ENCODE results near the gene FANCC. TPM values are rescaled to one million over a fixed set of nuclear protein-coding genes. Genes with fewer than 3 reads are reported as not detected.

The FANCC gene
- total and polyA plus RNA-seq, 4 donors = 8.3 to 32.4 (median 11.5) TPM

DNA sequence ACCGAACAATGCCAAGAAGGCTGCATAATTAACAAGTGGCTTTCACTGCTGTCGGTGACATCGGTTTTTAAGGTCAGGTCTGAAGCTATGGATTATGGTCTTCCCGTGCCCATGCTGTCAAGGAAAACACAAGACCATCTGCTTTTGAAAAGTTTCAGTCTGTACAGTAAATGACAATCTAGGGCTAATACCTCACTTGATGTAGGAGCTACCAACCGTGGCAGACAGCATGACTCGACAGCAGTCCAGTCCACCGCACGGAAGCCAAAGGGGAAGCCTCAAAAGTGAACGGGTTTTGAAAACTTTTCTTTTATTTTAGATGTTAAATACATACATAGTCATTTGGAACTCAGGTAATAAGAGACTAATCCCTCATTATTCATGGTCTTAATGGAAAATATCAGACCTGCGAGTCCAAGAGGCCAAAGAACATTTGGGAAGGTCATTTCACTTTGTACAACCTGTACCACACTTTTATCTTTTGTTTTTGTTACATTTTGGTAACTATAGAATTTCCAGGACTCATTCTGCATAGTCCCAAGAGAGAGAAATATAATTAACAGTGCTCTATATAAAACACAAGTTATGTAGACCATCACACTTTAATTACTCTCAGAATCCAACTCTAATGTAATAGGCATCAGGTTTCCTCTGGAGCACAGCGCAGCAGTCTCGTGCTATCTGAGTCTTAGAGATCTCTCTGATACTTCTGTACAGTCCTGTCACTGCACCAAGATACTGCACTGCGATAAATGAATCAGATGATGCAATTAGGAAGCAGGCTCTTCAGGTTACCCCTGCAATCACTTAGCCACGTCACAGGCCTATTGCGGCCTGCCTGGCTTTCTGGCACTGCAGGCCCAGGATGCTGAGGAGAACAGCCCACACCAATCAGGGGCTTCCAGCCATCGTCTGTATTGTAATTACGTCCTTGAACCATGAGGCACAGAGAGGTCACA lies 184.9 kb downstream of the FANCC start:
- Histone ChIP-seq H3K9me3 (ENCODE audit: control insufficient read depth in 4 of 4, low read length in 3 of 4) (no peaks in the 10 kb centered on the region), H3K36me3 (ENCODE audit: control insufficient read depth in 4 of 4, insufficient read depth in 3 of 4, low read depth in 1 of 4, low read length in 3 of 4) (no peaks in the 10 kb centered on the region), H3K4me3 (ENCODE audit: low read depth in 1 of 3, low read length in 3 of 3) (no peak overlapping the region), H3K4me1 (ENCODE audit: control insufficient read depth in 4 of 4, insufficient read depth in 4 of 4, low read length in 3 of 4) (peaks cover 0 to 76% (median 57%) of the 10 kb centered on the region in 4 donors), H3K27me3 (ENCODE audit: control insufficient read depth in 4 of 4, insufficient read depth in 4 of 4, low read length in 3 of 4) (no peaks in the 10 kb centered on the region), H3K9ac (ENCODE audit: low read depth in 1 of 2, low read length in 2 of 2) (no peak overlapping the region), H3K27ac (ENCODE audit: low read depth in 1 of 2, low read length in 2 of 2) (peak overlapping the region in 1 of 2 donors; percentile 19)
- WGBS = 76% methylated on average over 17 of the region's 17 CpGs
- DNase-seq (ENCODE audit: low spot score) = no peak
- TF ChIP-seq RXRA (IDR thresholded peaks at IDR 0.05) = peak in 1 of 2 donors; percentile 8
- TF ChIP-seq GABPA (IDR thresholded peaks at IDR 0.05 in 1 of 2, conservative IDR thresholded peaks at IDR 0.05 in 1 of 2) = no peak
- no peak for TF ChIP-seq SP1 (IDR thresholded peaks at IDR 0.05)
- no peak for TF ChIP-seq HNF4G (IDR thresholded peaks at IDR 0.05)
- TF ChIP-seq TAF1 (conservative IDR thresholded peaks at IDR 0.05) = no peak
- TF ChIP-seq HNF4A (conservative IDR thresholded peaks at IDR 0.05) = peak; percentile 56 to 63
- TF ChIP-seq EGR1 (IDR thresholded peaks at IDR 0.05; ENCODE audit: low read depth in 2 of 2) = no peak
- TF ChIP-seq, protein P1, sequence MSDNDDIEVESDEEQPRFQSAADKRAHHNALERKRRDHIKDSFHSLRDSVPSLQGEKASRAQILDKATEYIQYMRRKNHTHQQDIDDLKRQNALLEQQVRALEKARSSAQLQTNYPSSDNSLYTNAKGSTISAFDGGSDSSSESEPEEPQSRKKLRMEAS (IDR thresholded peaks at IDR 0.05) = no peak
- TF ChIP-seq, protein P2, sequence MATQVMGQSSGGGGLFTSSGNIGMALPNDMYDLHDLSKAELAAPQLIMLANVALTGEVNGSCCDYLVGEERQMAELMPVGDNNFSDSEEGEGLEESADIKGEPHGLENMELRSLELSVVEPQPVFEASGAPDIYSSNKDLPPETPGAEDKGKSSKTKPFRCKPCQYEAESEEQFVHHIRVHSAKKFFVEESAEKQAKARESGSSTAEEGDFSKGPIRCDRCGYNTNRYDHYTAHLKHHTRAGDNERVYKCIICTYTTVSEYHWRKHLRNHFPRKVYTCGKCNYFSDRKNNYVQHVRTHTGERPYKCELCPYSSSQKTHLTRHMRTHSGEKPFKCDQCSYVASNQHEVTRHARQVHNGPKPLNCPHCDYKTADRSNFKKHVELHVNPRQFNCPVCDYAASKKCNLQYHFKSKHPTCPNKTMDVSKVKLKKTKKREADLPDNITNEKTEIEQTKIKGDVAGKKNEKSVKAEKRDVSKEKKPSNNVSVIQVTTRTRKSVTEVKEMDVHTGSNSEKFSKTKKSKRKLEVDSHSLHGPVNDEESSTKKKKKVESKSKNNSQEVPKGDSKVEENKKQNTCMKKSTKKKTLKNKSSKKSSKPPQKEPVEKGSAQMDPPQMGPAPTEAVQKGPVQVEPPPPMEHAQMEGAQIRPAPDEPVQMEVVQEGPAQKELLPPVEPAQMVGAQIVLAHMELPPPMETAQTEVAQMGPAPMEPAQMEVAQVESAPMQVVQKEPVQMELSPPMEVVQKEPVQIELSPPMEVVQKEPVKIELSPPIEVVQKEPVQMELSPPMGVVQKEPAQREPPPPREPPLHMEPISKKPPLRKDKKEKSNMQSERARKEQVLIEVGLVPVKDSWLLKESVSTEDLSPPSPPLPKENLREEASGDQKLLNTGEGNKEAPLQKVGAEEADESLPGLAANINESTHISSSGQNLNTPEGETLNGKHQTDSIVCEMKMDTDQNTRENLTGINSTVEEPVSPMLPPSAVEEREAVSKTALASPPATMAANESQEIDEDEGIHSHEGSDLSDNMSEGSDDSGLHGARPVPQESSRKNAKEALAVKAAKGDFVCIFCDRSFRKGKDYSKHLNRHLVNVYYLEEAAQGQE (IDR thresholded peaks at IDR 0.05) = no peak
- no peak for TF ChIP-seq YY1 (IDR thresholded peaks at IDR 0.05)
- TF ChIP-seq, protein P3, sequence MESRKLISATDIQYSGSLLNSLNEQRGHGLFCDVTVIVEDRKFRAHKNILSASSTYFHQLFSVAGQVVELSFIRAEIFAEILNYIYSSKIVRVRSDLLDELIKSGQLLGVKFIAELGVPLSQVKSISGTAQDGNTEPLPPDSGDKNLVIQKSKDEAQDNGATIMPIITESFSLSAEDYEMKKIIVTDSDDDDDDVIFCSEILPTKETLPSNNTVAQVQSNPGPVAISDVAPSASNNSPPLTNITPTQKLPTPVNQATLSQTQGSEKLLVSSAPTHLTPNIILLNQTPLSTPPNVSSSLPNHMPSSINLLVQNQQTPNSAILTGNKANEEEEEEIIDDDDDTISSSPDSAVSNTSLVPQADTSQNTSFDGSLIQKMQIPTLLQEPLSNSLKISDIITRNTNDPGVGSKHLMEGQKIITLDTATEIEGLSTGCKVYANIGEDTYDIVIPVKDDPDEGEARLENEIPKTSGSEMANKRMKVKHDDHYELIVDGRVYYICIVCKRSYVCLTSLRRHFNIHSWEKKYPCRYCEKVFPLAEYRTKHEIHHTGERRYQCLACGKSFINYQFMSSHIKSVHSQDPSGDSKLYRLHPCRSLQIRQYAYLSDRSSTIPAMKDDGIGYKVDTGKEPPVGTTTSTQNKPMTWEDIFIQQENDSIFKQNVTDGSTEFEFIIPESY (IDR thresholded peaks at IDR 0.05) = no peak

DNA sequence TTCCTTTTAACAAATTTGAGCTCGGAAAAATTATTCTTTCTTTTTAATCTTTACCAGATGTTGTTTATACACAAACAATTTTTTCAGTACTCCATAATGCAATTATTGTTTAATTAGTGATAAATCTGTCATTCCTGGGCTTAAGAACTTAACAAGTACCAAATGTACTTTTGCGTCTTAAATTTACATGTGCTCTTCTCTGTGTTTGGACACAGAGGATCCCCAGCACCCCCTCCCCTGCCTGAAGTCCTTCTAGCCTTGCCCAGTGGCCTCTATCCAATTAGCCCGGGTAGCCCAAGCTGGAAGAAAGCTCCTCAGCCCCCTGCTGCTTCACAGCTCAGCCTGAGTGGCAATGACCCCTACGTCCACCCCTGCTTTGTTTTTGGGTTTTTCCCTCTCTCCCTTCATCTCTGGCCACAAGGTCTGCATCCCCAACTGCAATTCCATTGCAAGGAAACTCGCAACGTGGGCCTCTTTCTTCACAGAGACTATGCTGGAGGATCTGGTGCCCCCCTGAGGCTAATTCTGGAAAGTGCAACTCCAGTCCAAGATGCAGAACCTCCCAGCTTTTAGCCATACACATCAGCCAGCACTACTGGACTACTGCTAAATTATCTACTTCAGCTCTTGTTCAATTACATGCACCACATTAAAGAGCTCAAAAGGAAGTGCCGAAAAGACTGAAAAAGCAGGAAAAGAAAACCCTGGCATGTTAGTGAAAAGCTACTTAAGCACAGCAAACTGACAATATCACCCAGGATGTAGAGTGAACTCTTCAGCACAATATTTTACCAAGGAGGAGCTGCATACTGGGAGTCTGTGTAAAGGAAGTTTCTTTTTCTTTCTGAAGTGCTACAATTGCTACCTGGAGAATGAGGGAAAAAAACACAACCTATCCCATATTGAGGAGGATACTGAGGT lies 186.2 kb downstream of the FANCC start:
- no peaks in the 10 kb centered on the region for H3K9me3 ChIP-seq (ENCODE audit: control insufficient read depth in 4 of 4, low read length in 3 of 4)
- peak overlapping the region; percentile 37 to 51 for H3K27ac ChIP-seq (ENCODE audit: low read depth in 1 of 2, low read length in 2 of 2)
- H3K36me3 ChIP-seq (ENCODE audit: control insufficient read depth in 4 of 4, insufficient read depth in 3 of 4, low read depth in 1 of 4, low read length in 3 of 4) = peaks cover 0 to 3% (median under 1%) of the 10 kb centered on the region in 4 donors
- peak; percentile 57 for DNase-seq (ENCODE audit: low spot score)
- peaks cover 0 to 72% (median 55%) of the 10 kb centered on the region in 4 donors for H3K4me1 ChIP-seq (ENCODE audit: control insufficient read depth in 4 of 4, insufficient read depth in 4 of 4, low read length in 3 of 4)
- H3K27me3 ChIP-seq (ENCODE audit: control insufficient read depth in 4 of 4, insufficient read depth in 4 of 4, low read length in 3 of 4) = no peaks in the 10 kb centered on the region
- H3K4me3 ChIP-seq (ENCODE audit: low read depth in 1 of 3, low read length in 3 of 3) = no peak overlapping the region
- H3K9ac ChIP-seq (ENCODE audit: low read depth in 1 of 2, low read length in 2 of 2) = peak overlapping the region in 1 of 2 donors; percentile 75
- TF ChIP-seq FOXA1 (IDR thresholded peaks at IDR 0.05) (no peak), JUND (IDR thresholded peaks at IDR 0.05) (no peak), YY1 (IDR thresholded peaks at IDR 0.05) (no peak), HNF4A (conservative IDR thresholded peaks at IDR 0.05) (peak; percentile 26 to 35), FOXA2 (IDR thresholded peaks at IDR 0.05) (no peak), RAD21 (IDR thresholded peaks at IDR 0.05) (peak; percentile 86 to 87), EGR1 (IDR thresholded peaks at IDR 0.05; ENCODE audit: low read depth in 2 of 2) (no peak), RXRA (IDR thresholded peaks at IDR 0.05) (peak in 1 of 2 donors; percentile 27), TAF1 (conservative IDR thresholded peaks at IDR 0.05) (no peak)
- TF ChIP-seq, protein P1 (IDR thresholded peaks at IDR 0.05) = no peak
- TF ChIP-seq, protein P4, sequence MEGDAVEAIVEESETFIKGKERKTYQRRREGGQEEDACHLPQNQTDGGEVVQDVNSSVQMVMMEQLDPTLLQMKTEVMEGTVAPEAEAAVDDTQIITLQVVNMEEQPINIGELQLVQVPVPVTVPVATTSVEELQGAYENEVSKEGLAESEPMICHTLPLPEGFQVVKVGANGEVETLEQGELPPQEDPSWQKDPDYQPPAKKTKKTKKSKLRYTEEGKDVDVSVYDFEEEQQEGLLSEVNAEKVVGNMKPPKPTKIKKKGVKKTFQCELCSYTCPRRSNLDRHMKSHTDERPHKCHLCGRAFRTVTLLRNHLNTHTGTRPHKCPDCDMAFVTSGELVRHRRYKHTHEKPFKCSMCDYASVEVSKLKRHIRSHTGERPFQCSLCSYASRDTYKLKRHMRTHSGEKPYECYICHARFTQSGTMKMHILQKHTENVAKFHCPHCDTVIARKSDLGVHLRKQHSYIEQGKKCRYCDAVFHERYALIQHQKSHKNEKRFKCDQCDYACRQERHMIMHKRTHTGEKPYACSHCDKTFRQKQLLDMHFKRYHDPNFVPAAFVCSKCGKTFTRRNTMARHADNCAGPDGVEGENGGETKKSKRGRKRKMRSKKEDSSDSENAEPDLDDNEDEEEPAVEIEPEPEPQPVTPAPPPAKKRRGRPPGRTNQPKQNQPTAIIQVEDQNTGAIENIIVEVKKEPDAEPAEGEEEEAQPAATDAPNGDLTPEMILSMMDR (IDR thresholded peaks at IDR 0.05; ENCODE audit: low read depth, low read length, missing input control) = peak; percentile 80
- WGBS = 32% methylated on average over 7 of the region's 7 CpGs

All from liver (tissue), 9 donors.